Endothelial cell (in vitro differentiated cells): Measurements from ENCODE around the gene SECISBP2L. TPM values are rescaled to one million over a fixed set of nuclear protein-coding genes. Genes with fewer than 3 reads are reported as not detected.
"Not testable (repeated sequence)": the region's sequence is repeated elsewhere in the genome, so short reads cannot be mapped to it uniquely, and the experiment has no call there.

ENCODE experiments used
- DNase-seq: peaks from one replicate; pipeline ENCODE4 v3.0.0; 2021; ENCODE audit warnings: low spot score
- H3K27ac Mint-ChIP-seq: one replicate; pipeline ENCODE4 v1.8.0; 2021; ENCODE audit warnings: mixed read lengths, inconsistent platforms; ENCODE audit not compliant: unreplicated experiment
- H3K27me3 Mint-ChIP-seq: one replicate; pipeline ENCODE4 v1.8.0; 2021; ENCODE audit warnings: mild to moderate bottlenecking, moderate library complexity, mixed read lengths, inconsistent platforms; ENCODE audit not compliant: unreplicated experiment
- H3K36me3 Mint-ChIP-seq: one replicate; pipeline ENCODE4 v1.8.0; 2021; ENCODE audit warnings: mild to moderate bottlenecking, low read depth, mixed read lengths, inconsistent platforms; ENCODE audit not compliant: unreplicated experiment
- H3K4me1 Mint-ChIP-seq: one replicate; pipeline ENCODE4 v1.8.0; 2021; ENCODE audit warnings: mild to moderate bottlenecking, mixed read lengths, inconsistent platforms; ENCODE audit not compliant: unreplicated experiment
- H3K4me3 Mint-ChIP-seq: one replicate; pipeline ENCODE4 v1.8.0; 2021; ENCODE audit warnings: mild to moderate bottlenecking, mixed read lengths, inconsistent platforms; ENCODE audit not compliant: unreplicated experiment
- H3K9me3 Mint-ChIP-seq: one replicate; pipeline ENCODE4 v1.8.0; 2021; ENCODE audit warnings: mixed read lengths, inconsistent platforms; ENCODE audit not compliant: unreplicated experiment
- total RNA-seq: library from RNA; stranded (reverse); fragmentation: NEBNext Ultra II Directional; extraction: Animal tissue kit (Norgen Biotek cat#: 25700); gene quantifications from one replicate; pipeline ENCODE4 v1.2.1, GENCODE V29; 2021; ENCODE audit not compliant: unreplicated experiment
- TF ChIP-seq, protein P1 (sequence below): fragments of 200-600 bp; sonication (generic); IDR thresholded peaks from one replicate; pipeline ENCODE4 v1.5.0; 2021; ENCODE audit warnings: antibody characterized with exemption; ENCODE audit not compliant: unreplicated experiment

The SECISBP2L gene
- total RNA-seq, 1 donor from 2014 or later, result 44.3 TPM

DNA sequence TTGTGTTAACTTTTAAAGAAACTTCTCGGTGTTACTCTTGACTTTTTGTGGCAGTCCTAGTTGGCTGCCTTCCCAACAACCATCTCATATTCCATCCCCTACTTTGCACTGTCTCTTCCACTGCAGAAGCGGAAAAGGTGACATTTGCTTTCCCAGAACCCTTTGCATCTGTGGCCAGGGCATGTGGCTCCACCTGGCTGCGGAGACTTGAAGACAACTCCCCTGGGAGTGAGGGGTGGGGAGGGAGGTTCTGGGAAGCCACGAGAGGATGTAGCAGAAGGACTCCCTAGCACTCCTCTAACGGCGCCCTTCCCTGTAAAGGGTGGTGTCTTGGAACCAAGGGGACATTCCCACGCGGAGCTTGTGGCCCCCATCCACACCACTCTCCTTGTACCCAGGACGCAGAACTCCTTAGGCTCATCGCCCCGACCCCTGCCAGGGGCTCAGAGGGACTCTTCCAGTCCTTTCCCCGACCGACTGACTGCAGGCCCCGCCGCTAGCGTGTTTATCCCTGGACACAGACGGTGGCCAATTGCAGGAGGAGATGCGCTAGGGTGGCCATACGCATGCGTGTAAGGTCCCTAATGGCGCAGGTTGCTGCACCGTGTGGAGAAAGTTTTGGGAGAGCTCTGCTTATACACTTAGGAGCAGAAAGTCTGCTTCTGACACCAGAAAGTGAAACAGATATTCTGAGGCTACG lies 33.2 kb upstream of the SECISBP2L start:
- Mint-ChIP-seq H3K27ac (no peak overlapping the region), H3K27me3 (no peaks in the 10 kb centered on the region), H3K9me3 (no peaks in the 10 kb centered on the region), H3K36me3 (no peaks in the 10 kb centered on the region), H3K4me3 (no peak overlapping the region), H3K4me1 (peaks cover 7% of the 10 kb centered on the region)
- no peak for DNase-seq
- TF ChIP-seq, protein P1, sequence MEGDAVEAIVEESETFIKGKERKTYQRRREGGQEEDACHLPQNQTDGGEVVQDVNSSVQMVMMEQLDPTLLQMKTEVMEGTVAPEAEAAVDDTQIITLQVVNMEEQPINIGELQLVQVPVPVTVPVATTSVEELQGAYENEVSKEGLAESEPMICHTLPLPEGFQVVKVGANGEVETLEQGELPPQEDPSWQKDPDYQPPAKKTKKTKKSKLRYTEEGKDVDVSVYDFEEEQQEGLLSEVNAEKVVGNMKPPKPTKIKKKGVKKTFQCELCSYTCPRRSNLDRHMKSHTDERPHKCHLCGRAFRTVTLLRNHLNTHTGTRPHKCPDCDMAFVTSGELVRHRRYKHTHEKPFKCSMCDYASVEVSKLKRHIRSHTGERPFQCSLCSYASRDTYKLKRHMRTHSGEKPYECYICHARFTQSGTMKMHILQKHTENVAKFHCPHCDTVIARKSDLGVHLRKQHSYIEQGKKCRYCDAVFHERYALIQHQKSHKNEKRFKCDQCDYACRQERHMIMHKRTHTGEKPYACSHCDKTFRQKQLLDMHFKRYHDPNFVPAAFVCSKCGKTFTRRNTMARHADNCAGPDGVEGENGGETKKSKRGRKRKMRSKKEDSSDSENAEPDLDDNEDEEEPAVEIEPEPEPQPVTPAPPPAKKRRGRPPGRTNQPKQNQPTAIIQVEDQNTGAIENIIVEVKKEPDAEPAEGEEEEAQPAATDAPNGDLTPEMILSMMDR, result no peak

DNA sequence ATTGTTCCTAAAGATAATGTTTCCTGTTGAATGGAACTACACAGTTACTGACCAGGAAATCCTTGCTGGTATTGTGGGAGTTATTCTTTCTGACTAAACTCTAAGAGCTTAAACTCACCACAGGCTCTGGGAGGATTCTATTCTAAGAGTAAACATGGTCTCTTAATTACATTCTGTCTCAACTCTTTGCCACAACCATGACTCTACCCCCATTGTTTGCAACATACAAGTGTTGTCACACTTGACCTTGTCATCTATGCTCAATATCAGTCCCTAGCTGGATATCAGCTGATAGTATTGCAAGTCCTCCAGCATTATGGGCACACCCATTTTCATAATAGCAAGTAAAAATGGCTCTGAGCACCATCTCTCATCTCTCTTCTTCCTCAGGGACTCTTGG lies 29.6 kb upstream of the SECISBP2L start:
- Mint-ChIP-seq H3K36me3 (no peaks in the 10 kb centered on the region), H3K27me3 (peaks cover 3% of the 10 kb centered on the region), H3K27ac (no peak overlapping the region), H3K4me1 (peaks cover 12% of the 10 kb centered on the region), H3K9me3 (no peaks in the 10 kb centered on the region), H3K4me3 (no peak overlapping the region)
- DNase-seq, result no peak
- TF ChIP-seq, protein P1, result no peak

DNA sequence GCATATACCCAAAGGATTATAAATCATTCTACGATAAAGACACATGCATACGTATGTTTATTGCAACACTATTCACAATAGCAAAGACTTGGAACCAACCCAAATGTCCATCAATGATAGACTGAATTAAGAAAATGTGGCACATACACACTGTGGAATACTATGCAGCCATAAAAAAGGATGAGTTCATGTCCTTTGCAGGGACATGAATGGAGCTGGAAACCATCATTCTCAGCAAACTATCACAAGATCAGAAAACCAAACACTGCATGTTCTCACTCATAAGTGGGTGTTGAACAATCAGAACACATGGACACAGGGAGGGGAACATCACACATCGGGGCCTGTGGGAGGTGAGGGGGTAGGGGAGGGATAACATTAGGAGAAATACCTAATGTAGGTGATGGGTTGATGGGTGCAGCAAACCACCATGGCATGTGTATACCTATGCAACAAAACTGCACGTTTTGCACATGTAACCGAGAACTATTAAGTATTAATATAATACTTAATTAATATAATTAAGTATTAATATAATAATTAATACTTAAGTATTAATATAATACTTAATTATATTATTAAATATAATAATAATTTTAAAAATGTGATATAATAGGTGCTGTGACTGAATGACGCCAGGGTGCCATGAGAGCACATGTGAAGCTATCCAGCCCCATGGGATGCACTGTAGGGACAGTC lies 28.5 kb upstream of the SECISBP2L start:
- H3K36me3 Mint-ChIP-seq, H3K27ac Mint-ChIP-seq, H3K9me3 Mint-ChIP-seq, DNase-seq, H3K27me3 Mint-ChIP-seq, H3K4me3 Mint-ChIP-seq: not testable (repeated sequence)
- peaks cover 12% of the 10 kb centered on the region for H3K4me1 Mint-ChIP-seq

DNA sequence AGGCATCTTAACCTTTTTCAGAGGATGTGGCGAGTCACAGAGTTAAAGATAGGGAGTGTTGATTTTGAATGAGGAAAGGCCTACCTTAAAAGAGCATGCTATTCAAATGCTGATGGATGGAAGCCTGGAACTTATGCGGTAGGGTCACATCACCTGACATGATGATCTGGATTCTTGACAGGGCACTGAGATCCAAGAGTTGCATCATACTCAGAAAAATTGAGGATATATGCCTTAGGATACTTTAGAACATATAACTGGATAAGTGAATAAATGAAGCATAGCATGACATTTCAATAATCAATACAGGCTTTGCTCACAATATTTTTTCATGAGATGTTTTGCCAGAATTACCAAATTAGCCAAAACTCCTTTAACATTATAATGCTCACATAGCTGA lies 20.1 kb upstream of the SECISBP2L start:
- Mint-ChIP-seq H3K27me3 (peaks cover under 1% of the 10 kb centered on the region), H3K27ac (no peak overlapping the region), H3K36me3 (no peaks in the 10 kb centered on the region), H3K4me3 (no peak overlapping the region), H3K4me1 (peaks cover under 1% of the 10 kb centered on the region), H3K9me3 (no peaks in the 10 kb centered on the region)
- DNase-seq, result no peak
- TF ChIP-seq, protein P1, result no peak

DNA sequence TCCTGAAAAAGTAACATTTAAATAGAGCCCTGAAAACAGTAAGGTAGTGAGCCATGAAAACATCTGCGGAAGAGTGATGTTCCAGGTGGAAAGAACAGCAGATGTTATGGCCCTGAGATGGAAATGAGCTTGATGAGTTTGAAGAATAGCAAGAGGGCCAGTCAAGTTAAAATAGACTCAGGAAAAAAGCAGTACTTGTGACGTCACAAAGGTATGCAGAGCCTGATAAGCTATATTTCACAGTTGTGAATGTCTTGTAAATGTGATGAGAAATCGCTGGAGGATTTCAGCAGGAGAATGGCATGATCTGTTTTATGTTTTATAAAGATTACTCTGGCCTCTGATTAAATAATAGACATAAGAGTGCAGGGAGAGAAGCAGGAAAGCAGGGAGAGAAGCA lies 18.6 kb upstream of the SECISBP2L start:
- H3K27ac Mint-ChIP-seq, result no peak overlapping the region
- no peak for DNase-seq
- TF ChIP-seq, protein P1, result no peak
- H3K9me3 Mint-ChIP-seq, result no peaks in the 10 kb centered on the region
- H3K36me3 Mint-ChIP-seq, result no peaks in the 10 kb centered on the region
- peaks cover 5% of the 10 kb centered on the region for H3K27me3 Mint-ChIP-seq
- H3K4me3 Mint-ChIP-seq, result no peak overlapping the region
- peaks cover 8% of the 10 kb centered on the region for H3K4me1 Mint-ChIP-seq
